Measurements from ENCODE around the gene FUCA2.
"Not testable (repeated sequence)": the region's sequence is repeated elsewhere in the genome, so short reads cannot be mapped to it uniquely, and the experiment has no call there.

FUCA2 gene

DNA sequence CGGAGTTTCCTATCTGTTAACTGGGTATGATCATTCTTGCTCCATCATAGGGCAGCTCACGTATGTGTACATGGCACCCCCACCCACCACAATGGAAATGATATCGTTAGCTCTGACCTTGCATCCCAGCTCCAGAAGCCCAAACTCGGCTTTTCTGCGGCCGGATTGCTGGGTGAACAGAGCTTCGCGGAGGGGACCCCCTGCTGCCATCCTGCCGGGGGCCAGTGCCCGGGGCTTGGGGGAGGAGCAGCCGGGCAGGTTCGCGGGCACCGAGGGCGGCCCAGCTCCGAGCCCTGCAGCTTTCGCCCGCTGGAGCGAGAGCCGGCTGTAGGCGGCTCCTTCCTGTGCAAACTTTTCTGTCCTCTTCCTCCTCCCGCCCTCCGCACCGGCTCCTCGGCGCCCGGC, 24.9 kb upstream of the FUCA2 start:
- DNase-seq (ENCODE audit: low spot score): no peak

DNA sequence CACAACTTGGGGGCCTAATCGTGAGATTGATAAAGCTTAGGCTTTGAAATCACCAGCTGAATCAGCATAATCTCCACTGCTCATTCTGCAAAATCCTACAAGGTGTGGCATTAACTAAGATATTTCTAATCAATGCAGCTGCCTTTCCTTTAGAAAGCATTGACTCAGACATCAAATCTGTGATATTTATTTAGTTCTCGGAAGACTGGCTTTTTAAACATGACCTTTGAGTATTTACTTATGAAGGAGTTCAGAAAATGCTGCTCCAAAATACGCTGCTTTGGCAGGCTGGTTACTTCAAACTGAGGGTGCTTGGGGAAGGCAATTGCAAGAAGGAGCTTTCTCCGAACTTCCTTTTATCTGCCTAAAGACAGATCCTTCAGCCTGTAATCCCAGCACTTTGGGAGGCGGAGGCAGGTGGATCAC, 23.7 kb upstream of the FUCA2 start:
- DNase-seq (ENCODE audit: low spot score): no peak

DNA sequence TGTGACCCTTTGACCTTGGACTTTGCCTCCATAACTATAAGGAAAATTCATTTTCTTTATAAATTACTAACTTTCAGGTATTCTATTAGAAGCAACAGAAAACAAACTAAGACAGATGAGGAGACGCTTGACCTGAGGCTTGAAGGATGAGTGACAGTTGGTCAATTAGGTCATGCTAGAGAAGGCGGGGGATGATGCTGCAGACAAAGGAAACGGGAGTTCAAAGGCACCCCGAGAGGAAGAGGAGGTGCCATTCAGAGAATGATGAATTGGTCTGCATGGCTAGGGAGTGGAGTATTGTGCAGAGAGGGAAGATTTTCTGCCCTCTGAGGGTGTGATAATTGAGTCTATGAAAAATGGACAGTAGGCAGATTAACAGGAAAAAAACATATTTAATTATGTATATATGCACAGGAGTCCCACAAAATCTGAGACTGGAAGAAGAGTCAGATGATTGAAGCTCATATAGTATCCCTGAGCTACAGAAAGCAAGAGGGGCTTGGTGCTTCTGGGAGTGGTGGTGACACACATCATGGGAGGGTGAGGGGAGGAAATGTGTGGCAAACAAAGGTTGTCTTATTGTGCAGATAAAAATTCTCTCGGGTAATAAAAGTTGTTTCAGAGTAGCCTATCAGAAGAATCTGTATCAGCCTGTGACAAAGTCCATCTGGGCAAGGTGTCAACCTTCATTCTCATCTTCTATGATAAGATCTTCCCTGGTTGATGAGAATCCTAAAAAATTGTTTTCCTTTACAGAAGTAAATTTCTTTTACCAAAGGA, 20.4 kb upstream of the FUCA2 start:
- DNase-seq (ENCODE audit: low spot score): no peak

DNA sequence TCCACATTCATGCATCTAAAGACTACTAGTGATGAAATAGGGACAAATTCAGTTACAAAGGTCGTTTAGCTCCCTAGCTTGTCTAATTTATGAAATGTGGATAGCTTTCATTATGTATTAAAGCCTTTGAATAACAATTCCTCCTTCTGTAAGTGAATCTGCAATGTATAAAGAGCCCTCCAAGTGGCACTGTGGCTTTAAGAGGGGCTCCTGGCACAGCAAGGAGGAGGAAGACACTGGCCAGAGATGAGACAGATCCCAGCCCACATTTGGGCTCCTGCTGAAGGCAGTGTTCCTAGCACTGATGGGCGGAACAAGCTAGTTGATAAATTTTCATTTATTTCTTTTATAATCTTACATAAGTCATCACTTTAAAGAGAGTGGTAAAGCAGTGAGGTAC, 17.6 kb upstream of the FUCA2 start:
- no peak for DNase-seq (ENCODE audit: low spot score)

DNA sequence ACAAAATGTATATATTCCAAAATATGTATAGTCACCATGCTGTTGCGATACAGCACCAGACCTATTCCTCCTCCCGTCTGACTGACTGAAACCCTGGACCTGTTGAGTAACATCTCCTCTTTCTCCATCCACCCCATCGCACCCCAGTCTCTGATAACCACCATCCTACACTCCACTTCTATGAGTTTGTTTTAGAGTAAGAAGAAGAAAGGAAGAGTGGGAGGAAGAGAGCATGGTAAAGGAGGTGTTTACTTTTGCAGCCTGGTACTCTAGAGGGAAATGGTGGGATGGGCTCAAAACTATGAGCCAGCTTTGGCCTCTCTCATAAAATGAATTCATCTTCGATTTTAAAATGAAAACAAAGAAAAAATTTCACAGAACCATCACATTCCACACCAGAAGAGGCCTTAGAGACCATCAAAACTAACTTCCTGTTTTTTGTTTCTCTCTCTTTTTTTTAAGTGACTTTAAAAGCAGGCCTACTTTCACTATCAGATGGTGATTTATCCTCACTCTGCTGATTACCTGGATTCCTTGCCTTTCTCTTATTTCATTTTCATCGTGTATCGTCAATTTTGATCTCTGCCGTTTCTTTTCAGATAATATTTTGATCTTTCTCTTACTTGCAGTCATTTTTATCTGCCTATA, 16.8 kb upstream of the FUCA2 start:
- no peak for DNase-seq (ENCODE audit: low spot score)

DNA sequence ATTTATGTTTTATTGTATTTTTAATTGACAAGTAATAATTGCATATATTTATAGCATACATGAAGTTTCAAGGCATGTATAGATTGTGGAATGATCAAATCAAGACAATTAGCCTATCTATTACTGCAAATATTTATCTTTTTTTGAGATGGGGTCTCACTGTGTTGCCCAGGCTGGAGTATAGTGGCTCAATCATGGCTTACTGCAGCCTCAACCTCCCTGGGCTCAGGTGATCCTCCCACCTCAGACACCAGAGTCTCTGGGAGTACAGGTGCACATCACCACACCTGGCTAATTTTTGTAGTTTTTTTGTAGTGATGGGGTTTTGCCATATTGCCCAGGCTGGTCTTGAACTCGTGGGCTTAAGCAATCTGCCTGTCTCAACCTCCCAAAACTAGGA, 16.2 kb upstream of the FUCA2 start:
- DNase-seq (ENCODE audit: low spot score): no peak

DNA sequence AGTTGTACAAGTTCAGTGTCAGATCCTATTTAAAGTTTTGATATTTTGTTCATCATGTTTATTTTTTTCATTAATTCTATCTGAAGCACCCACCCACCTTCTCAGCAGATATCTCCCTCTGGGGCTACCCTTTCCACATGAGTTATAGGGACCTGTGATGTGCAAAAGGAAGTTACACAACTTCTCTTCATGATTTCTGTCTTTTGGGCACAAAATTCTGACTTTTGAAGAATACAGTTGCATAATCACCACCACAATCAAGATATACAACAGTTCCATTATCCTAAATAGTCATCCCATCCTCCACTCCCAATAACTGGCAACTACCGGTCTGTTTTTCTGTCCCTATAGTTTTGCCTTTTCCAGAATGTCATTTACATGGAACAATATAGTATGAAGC, 13.8 kb upstream of the FUCA2 start:
- no peak for DNase-seq (ENCODE audit: low spot score)

DNA sequence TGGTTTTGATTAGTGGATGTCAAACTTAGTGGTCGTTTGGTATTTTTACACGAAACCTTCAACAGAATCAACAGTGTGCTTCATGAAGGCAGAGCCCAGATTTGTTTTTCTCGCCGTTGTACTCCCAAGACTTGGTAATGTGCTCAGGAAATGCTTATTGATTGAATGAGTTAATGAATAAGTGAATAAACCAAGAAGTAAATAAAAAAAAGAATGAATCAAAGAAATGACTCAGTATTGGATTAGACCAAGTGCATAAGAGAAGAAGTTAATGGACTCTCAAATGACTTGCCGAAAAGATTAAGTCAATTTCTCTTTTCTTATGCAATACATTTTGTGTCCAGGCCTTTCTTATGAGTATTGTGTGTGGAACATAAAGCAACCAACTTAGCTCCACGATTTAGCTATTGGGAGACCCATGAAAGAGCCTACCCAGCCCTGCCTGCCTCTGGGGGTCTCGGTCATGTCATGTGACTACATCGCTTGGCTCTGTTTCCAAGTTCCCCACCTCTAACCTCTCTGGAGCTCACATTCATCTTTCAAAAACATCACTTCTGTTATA, 10.6 kb upstream of the FUCA2 start:
- no peak for DNase-seq (ENCODE audit: low spot score)

DNA sequence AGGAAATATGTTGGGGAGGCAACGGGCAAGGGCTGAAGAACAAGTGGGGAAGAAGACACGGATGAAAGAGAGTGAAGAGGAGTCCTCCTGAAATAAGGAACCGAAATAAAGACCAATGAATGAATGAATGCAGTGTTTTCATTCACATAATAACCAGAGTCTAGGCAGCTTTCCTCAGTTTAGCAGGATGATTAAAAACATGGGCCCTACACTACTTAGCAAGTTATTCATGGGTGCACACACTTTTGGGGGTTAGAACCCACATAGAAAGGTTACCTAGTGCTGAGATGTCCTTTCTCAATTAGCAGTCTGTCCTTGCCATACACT, 5.9 kb upstream of the FUCA2 start:
- DNase-seq (ENCODE audit: low spot score): no peak

DNA sequence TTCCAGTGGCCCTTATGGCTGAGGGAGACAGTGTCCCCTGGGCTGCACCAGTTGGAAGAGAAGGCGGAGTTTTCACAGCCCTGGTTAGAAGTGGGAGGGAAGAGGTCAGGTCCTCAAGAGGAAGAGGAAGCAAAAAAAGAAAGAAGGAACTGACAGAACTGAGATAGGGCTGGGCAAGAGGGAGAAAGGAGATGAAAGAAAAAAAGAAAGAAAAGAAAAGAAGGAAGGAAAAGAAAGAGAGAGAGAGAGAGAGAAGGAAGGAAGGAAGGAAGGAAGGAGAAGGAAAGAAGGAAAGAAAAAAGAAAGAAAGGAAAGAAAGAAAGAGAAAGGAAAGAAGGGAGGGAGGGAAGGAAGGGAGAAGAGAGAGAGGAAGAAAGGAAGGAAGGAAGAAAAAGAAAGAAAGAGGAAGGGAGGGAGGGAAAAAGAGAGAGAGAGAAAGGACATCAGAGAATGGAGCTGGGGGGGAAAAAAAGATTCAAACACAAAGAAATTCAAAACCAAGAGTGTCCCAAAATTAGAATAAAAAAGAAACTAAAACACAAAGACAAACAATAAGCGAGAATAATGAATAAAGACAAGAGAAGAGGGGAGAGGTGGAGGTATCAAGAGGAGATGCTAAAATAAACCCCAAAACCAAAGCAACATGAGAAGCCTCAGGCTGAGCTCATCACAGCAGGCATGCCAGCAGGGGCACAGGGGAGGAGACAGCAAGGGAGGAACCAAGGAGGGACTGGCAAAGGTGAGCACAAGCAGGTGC, 5.3 kb upstream of the FUCA2 start:
- no peak for DNase-seq (ENCODE audit: low spot score)

DNA sequence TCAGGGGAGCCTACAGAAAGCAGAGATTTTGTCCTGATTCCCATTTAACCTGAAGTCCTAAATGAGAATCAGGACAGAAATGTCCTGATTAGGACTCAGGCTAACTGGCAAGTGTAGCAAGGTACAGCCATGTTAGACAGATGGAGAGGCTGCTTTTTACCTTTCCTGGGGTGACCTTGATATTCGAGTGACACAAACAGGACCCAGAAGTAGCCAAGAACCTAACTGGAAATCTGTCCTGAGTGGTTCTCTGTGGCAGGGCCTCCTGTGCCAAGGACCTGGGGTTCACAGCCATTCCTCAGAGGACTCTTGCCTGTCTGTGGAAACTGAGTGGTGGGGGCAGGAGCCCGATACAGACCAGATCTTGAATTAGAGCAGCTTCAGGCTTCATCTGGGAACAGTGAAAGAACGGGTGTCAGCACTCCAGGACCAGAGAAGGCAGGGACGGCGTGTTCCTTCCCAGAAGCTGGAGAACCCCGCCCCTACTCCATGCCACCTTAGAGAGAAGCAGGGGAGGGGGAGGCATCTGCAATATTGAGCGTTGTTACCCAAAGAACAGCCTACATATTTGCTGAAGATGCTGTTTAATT, 4.3 kb upstream of the FUCA2 start:
- DNase-seq (ENCODE audit: low spot score): no peak

DNA sequence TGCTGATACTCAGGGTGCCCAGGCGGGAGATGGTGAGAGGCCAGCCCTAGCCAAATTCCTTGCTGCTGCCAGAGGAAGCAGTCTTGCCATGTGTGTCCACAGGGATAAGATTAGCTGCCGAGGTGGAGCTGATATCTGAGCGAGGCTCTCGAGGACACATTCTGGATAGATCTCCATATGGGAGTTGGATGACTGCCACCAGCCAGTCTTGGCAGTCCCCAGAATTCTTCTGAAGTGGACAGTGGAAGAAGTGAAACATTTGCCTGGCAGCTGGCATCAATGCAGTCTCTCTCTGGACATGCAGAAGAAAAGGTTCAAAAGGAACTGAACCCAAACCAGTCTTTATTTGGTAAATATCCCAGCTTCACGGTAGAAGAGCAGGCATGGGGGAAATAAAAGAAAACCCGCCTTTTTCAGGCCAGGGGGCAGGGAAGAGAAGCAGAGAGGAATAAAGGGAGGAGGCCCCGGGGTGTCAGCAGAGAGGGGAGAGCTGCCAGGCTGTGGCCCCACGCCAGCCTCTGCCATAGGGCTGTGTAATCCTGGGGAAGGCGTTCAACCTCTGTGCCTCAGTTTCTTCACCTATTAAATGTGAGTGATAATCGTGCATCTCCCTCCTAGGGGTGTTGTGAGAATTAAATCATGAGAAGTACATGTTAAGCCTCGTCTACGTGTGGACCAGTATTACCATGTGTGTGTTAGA, 3.7 kb upstream of the FUCA2 start:
- DNase-seq (ENCODE audit: low spot score): no peak

DNA sequence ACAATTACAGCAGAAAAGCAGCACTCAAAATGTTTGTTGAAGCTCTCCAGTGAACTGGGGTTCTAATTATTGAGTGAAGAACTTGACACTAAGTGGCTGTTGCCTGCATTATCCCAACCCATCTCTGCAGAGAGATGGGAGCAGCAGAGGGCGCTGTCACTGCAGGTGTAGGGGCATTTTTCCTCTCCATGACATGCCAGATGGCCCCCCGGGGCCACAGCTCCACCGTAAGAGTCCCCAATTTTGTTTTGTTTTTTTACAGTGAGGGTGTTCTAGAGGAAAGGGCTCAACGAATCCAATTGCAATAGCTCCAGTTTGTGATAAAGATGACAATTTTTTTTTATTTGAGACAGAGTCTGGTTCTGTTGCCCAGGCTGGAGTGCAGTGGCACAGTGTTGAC, 1.9 kb upstream of the FUCA2 start:
- DNase-seq (ENCODE audit: low spot score): no peak

DNA sequence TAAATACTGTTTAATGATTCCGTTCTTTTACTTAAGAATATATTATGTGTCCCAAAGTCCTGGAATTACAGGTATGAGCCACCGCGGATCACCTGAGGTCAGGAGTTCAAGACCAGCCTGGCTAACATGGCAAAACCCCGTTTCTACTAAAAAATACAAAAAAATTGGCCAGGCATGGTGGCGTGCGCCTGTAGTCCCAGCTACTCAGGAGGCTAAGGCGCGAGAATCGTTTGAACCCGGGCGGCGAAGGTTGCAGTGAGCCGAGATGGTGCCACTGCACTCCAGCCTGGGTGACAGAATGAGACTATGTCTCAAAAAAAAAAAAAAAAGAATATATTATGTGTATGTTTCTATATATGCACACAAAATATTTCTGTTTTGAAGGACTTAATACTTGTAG, 1.2 kb downstream of the FUCA2 start:
- DNase-seq (ENCODE audit: low spot score): not testable (repeated sequence)

DNA sequence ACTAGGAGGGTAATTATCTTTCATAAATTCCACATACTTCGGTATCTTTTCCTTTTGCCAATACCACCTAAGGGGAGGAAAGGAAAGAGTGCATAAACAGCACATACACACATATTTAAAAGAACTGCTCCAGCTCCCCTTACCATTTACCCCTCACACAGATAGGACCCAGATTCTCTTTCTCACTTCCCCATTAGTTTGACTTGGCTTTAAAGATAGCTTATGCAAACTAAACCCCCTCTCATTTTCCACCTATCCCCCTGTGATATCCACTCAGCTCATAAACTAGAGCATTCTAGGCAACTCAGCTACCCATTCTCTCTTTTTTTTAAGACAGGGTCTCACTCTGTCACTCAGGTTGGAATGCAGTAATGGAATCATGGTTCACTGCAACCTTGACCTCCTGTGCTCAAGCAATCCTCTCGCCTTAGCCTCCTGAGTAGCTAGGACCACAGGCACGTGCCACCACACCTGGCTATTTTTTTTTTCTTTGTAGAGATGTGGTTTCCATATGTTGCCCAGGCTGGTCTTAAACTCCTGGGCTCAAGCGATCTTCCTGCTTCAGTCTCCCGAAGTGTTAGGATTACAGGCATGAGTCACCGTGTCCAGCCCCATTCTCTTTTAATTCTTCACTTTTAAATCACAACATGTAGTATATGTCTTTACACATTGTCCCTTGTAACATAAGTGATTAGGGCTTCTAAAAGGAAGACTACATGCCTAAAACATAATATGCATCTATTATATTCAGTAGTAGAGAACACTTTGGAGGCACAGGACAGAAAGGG, 4.0 kb downstream of the FUCA2 start:
- DNase-seq (ENCODE audit: low spot score): no peak

DNA sequence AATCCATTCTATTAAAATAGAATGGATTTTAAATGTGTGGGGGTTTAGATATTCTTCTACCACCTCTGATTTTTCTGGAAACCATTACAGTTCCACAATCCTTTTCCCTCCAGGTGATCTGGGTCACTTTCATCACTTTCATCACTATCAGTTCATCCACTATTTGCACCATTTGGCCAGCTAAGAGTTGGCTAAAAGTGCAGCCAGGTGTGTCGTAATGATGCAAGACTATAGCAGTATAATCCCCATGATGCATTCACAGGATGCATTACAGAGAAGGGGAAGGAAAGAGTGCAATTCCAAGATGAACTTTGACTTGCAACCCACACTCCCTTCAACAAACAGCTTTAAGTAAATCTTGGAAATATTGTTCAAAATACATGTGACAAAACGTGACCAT, 4.9 kb downstream of the FUCA2 start:
- DNase-seq (ENCODE audit: low spot score): no peak

DNA sequence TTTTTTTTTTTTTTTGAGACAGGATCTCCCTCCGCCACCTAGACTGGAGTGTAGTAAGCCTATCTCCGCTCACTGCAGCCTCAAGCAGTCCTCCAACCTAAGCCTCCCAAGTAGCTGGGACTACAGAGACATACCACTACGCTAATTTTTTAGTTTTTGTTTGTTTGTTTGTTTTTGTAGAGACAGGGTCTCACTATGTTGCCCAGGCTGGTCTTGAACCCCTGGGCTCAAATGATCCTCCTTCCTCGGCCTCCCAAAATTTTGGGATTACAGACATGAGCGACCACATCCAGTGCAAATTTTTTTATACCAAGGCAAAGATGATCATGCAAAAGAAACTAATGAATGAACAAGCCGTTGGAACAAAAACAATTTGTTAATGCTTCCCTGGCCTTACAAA, 5.3 kb downstream of the FUCA2 start:
- DNase-seq (ENCODE audit: low spot score): no peak

DNA sequence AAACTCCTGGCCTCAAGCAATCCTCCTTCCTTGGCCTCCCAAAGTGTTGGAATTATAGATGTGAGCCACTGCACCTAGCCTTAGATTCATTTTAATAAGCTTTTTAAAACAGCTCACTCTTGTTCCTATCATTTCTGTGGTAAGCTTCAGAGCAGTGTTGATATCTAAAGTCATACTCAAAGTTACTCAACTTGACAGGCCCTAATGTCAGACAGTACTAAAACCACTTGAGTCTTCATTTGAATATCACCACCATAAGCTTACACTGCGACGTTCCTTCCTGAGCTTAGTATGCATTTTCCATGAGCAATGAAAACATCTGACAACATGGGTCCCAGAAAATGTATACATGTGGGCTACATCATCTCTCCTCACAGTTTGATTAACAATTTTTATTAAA, 6.0 kb downstream of the FUCA2 start:
- no peak for DNase-seq (ENCODE audit: low spot score)

DNA sequence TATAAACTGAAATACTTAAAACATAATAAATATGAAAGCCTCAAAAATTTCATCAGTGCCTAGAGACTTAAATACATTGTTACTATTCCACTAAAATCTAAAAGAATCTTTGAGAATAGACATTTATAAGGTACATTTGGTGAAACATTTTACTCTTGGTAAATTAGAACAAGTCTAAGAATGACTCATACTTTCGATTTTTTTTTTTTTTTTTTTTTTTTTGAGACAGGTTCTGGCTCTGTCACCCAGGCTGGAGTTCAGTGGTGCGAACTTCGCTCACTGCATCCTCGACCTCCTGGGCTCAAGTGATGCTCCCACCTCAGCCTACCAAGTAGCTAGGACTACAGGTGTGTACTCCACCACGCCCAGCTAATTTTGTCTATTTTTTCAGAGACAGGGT, 6.4 kb downstream of the FUCA2 start:
- no peak for DNase-seq (ENCODE audit: low spot score)

DNA sequence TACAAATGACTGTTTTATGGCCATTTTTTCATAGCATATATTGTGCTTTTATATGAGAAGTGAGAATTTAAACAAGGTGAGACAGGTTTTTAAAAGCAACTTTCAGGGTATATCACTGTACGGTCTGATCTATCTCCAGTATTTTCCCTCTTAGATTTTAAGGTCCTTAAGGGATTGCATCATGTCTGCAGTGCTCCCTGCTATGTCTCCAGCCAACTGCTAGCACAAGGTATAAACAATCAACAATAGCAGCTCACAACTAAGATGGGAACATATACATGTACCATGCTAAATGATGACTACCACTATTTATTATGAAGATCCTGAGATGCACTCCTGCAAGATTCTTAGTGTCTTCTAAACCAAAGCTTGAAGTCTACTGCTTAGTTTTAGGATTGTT, 7.2 kb downstream of the FUCA2 start:
- no peak for DNase-seq (ENCODE audit: low spot score)

DNA sequence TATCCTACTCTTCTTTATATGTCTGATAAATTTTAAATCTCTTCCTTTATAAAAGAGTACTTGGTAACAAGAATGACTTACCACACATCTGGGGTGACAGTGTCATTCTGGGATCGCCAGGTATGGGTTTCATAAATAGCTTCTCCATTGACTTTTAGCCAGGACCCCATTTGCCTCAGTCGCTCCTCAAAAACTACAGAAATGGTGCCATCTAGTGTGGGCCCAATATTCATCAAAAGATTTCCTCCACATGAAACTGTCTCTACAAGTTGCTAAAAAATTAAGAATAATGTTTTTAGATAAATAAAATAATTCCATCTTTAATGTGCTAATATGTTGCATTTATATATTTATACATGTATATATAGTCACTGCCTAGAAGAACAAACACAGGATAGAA, 9.7 kb downstream of the FUCA2 start:
- no peak for DNase-seq (ENCODE audit: low spot score)

Data from putamen (tissue), 1 donor.